Measurements from ENCODE around the gene TJP2. TPM values are rescaled to one million over a fixed set of nuclear protein-coding genes. Genes with fewer than 3 reads are reported as not detected.
A peak's percentile ranks its signal among the peaks of the same experiment; 100 is the strongest.

TJP2 gene
- total RNA-seq, 1 experiment from 2014 or later: 106 TPM

GRCh38 chr9:69171517-69171916 lies 2.6 kb upstream of the TJP2 start:
- Histone ChIP-seq H3K9ac (ENCODE audit: low read length) (peak overlapping the region; percentile 44), H3K27ac (ENCODE audit: low read length) (peak overlapping the region; percentile 89), H2AFZ (ENCODE audit: low read length) (no peak overlapping the region), H3K27me3 (ENCODE audit: low read length) (no peaks in the 10 kb centered on the region), H3K4me1 (ENCODE audit: insufficient read depth, low read length) (peaks cover 72% of the 10 kb centered on the region), H3K9me2 (replicated peaks; ENCODE audit: low read length) (no peaks in the 10 kb centered on the region), H3K79me2 (ENCODE audit: low read length) (peaks cover 48% of the 10 kb centered on the region), H3K4me3 (ENCODE audit: low read length) (peak overlapping the region; percentile 49; the same call in 1 of the 2 replicates), H3K9me3 (ENCODE audit: low read length) (no peaks in the 10 kb centered on the region), H4K20me1 (ENCODE audit: low read length) (no peaks in the 10 kb centered on the region), H3K4me2 (ENCODE audit: low read length) (peak overlapping the region; percentile 77), H3K36me3 (ENCODE audit: low read depth, low read length) (no peaks in the 10 kb centered on the region), H3F3A (ENCODE audit: low read length, unreplicated experiment) (no peaks in the 10 kb centered on the region)
- ATAC-seq: no peak
- CTCF ChIA-PET: no interaction called here
- POLR2A ChIA-PET (ENCODE audit: unreplicated experiment): interaction anchor here (0.6 kb wide), 1 partner anchor 11 kb away, joined by 7 read pairs; no protein-coding TSS in a partner anchor
- DNase-seq: no peak
- TF ChIP-seq EZH2 (IDR thresholded peaks at IDR 0.05; ENCODE audit: low read length, unreplicated experiment): no peak
- TF ChIP-seq CTCF (conservative IDR thresholded peaks at IDR 0.05; ENCODE audit: low read depth, low read length): no peak
- no peak for TF ChIP-seq EZH2phosphoT487 (IDR thresholded peaks at IDR 0.05; ENCODE audit: borderline replicate concordance, low read length)
- no TSS peak for BruUV-seq (replicated peaks)
- intact Hi-C loops (cut with micrococcal nuclease): no loop called here

GRCh38 chr9:69172895-69173294 lies 1.2 kb upstream of the TJP2 start:
- BruUV-seq (replicated peaks): no TSS peak
- intact Hi-C loops (cut with micrococcal nuclease): no loop called here
- H3K9me3 ChIP-seq (ENCODE audit: low read length): no peaks in the 10 kb centered on the region
- H2AFZ ChIP-seq (ENCODE audit: low read length): no peak overlapping the region
- no peak overlapping the region for H3K4me2 ChIP-seq (ENCODE audit: low read length)
- no peak for ATAC-seq
- H3K9me2 ChIP-seq (replicated peaks; ENCODE audit: low read length): no peaks in the 10 kb centered on the region
- ChIA-PET POLR2A (ENCODE audit: unreplicated experiment) (no interaction called here), CTCF (no interaction called here)
- no peak for DNase-seq
- H3K4me1 ChIP-seq (ENCODE audit: insufficient read depth, low read length): peaks cover 85% of the 10 kb centered on the region
- H3K4me3 ChIP-seq (ENCODE audit: low read length): no peak overlapping the region
- peaks cover 7% of the 10 kb centered on the region for H3F3A ChIP-seq (ENCODE audit: low read length, unreplicated experiment)
- no peaks in the 10 kb centered on the region for H4K20me1 ChIP-seq (ENCODE audit: low read length)
- no peak for TF ChIP-seq EZH2phosphoT487 (IDR thresholded peaks at IDR 0.05; ENCODE audit: borderline replicate concordance, low read length)
- TF ChIP-seq EZH2 (IDR thresholded peaks at IDR 0.05; ENCODE audit: low read length, unreplicated experiment): no peak
- no peak for TF ChIP-seq CTCF (conservative IDR thresholded peaks at IDR 0.05; ENCODE audit: low read depth, low read length)
- H3K27me3 ChIP-seq (ENCODE audit: low read length): no peaks in the 10 kb centered on the region
- no peaks in the 10 kb centered on the region for H3K36me3 ChIP-seq (ENCODE audit: low read depth, low read length)
- H3K27ac ChIP-seq (ENCODE audit: low read length): no peak overlapping the region
- H3K79me2 ChIP-seq (ENCODE audit: low read length): peaks cover 61% of the 10 kb centered on the region
- no peak overlapping the region for H3K9ac ChIP-seq (ENCODE audit: low read length)

DNA sequence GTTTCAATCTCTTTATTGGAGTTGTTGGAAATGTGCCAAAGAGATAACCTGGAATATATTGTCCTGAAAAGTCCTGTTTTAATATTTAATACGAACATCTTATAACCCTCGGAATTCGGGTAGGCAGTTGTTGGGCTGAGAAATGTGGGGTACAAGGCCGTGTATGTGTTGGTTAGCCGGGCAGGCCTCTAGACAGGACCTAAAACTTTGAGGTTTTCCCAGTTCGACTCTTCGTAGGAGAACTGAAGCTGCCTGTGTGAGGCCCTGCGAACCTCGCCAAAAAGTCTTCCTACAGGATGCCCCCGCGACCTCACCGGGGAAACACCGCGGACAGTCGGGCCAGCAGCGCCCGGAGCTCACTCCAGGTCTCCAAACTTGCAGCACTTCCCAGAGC lies 583 bp upstream of the TJP2 start:
- Histone ChIP-seq H3K27ac (ENCODE audit: low read length) (no peak overlapping the region), H3K36me3 (ENCODE audit: low read depth, low read length) (no peaks in the 10 kb centered on the region), H3K27me3 (ENCODE audit: low read length) (no peaks in the 10 kb centered on the region), H2AFZ (ENCODE audit: low read length) (no peak overlapping the region), H3K9me3 (ENCODE audit: low read length) (no peaks in the 10 kb centered on the region), H3K4me1 (ENCODE audit: insufficient read depth, low read length) (peaks cover 91% of the 10 kb centered on the region), H3K4me2 (ENCODE audit: low read length) (no peak overlapping the region), H3K4me3 (ENCODE audit: low read length) (no peak overlapping the region), H3K9ac (ENCODE audit: low read length) (no peak overlapping the region), H3K79me2 (ENCODE audit: low read length) (peaks cover 62% of the 10 kb centered on the region), H4K20me1 (ENCODE audit: low read length) (no peaks in the 10 kb centered on the region), H3F3A (ENCODE audit: low read length, unreplicated experiment) (peaks cover 13% of the 10 kb centered on the region), H3K9me2 (replicated peaks; ENCODE audit: low read length) (no peaks in the 10 kb centered on the region)
- ATAC-seq: no peak
- no TSS peak for BruUV-seq (replicated peaks)
- ChIA-PET CTCF (no interaction called here), POLR2A (ENCODE audit: unreplicated experiment) (no interaction called here)
- no peak for DNase-seq
- TF ChIP-seq EZH2 (IDR thresholded peaks at IDR 0.05; ENCODE audit: low read length, unreplicated experiment): no peak
- intact Hi-C loops (cut with micrococcal nuclease): no loop called here

Measured in PC-3 (cell line).